HG03095 (cell line): Measurements from ENCODE around the gene OR6C76.
"Not testable (repeated sequence)": the region's sequence is repeated elsewhere in the genome, so short reads cannot be mapped to it uniquely, and the experiment has no call there.

Experiments
- ATAC-seq: cut with Tn5 transposase; IDR thresholded peaks from one replicate; pipeline ENCODE4 v1.9.1; 2021; ENCODE audit warnings: moderate library complexity; ENCODE audit not compliant: unreplicated experiment

The OR6C76 gene

DNA sequence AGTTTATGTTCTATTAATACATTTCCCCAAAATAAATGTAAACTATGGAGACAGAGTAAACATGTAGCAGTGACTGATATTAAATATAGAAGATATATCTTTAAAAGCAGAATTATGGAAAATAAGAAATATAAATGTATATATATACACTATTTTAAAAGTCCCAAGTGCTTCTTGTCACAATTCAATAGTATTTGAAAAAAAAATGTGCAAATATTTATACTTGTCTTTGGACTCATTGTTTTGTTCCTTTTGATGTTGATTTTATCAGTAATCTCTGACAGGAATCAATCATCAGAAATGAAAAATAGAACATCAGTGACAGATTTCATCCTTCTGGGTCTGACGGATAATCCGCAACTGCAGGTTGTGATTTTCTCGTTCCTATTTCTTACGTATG is at the start of gene OR6C76:
TSS of gene OR6C76 (plus strand) at position 301 of the 400 bp plus-strand sequence. CDS start at position 301, 0 bp downstream.
- ATAC-seq: no peak

DNA sequence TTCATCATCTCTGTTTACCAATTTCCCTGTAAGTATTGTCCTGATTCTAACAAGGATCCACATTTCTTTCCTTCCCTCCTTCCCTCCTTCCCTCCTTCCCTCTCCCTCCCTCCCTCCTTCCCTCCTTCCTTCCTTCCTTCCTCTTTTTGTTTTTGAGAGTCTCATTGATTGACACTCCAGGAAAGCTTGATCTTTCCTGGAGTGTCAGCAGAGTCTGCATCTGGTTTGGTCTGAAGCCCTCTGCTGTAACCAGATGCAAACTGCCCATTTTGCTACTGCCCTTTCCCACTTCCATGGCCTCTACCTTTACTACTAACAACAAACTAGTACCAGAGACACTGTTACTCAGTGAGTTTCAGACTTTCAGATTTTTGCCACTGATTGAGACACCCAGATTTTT is 40.2 kb upstream of the OR6C76 start:
- ATAC-seq: no peak

DNA sequence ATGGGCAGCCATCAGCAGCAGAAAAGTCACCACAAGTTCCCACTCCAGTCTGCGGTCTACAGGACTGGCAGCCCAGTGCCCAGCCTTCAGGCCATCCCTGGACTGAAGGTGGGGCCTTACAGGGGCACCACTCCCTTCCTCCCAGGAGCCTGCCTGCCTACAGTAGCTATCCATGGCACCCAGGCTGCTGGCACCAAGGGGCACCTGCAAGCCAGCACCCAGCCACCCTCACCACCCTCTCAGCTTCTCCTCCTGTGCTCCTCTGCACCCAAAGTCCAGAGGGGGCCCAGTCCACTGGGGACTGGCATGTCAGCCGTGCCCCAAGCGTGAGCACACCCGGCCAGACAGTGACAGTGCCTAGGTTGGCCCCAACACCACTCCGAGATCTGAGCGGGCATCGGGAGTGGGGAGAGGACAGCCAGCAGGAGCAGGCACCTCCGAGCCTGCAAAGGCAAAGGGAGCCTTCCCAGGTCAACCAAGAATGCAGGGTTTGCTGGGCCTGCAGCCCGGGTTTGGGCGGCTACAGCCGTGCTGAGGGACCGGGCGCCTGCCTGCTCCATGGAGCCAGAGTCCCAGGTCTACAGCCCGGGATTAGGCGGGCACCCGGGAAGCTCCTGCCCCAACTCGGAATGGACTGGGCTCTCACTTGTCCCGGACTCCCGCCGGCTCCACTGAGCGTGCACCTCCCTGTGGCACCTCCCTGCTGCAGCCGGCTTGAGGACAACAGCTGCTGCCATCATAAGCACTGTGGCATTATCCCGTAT is 33.8 kb upstream of the OR6C76 start:
- no peak for ATAC-seq

DNA sequence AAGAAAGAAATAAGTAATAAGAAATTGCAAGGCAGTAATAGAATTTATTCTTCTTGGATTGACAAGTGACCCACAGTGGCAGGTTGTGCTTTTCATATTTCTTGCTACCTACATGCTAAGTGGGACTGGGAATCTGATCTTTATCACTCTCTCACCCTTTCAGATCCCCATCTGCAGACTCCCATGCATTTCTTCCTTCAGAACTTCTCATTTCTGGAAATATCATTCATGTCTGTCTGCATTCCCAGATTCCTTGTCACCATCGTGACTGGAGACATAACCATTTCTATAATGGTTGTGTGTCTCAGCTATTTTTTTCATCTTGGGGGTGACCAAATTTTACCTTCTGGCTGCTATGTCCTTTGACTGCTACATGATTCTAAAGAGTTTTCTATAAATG is 29.7 kb upstream of the OR6C76 start:
- no peak for ATAC-seq

DNA sequence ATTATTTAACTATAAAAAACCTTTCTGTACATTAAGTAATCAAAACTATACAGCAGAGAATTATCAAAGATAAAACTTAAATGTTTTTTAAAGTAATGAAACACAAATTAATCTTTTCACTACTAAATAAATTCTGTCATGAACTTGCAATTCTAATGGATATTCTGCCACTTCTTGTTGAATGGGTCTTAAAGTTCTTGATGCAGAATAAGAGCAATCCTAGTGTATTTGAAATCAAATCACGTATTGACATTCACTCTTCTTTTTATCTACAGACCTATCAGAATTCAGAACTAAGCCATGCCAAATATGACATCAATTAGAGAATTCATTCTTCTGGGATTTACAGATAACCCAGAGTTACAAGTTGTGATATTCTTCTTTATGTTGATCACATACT is 25.8 kb upstream of the OR6C76 start, which contains the start of gene OR6C65:
TSS of gene OR6C65 (plus strand) at position 301 of the 400 bp plus-strand sequence. CDS start at position 301, 0 bp downstream.
- ATAC-seq: no peak

DNA sequence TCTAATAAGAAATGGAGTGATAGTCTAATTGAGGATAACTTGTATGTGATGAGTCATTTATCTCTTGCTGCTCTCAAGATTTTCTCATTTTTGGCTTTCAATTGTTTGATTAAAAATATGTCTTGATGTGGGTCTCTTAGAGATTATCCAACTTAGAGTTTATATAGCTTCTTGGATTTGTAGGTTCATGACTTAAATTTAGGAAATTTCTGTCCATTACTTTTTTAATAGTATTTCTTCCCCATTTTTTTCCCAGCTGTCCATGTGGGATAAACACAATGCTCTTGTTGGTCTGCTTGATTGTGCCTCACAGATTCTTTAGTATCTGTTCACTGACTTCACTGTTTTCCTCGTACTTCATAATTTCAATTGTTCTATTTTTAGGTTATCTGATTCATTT is 18.2 kb upstream of the OR6C76 start:
- ATAC-seq: no peak

DNA sequence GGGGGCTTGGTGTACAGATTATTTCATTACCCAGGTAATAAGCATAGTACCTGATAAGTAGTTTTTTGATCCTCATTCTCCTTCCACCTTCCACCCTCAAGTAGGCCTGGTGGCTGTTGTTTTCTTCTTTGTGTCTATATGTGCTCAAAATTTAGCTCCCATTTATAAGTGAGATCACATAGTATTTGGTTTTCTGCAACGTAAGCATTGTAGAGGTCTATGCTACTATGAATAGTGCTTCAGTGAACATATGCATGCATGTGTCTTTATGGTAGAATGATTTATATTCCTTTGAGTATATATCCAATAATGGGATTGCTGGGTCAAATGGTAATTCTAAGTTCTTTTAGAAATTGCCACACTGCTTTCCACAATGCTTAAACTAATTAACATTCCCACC is 16.9 kb upstream of the OR6C76 start:
- not testable (repeated sequence) for ATAC-seq

DNA sequence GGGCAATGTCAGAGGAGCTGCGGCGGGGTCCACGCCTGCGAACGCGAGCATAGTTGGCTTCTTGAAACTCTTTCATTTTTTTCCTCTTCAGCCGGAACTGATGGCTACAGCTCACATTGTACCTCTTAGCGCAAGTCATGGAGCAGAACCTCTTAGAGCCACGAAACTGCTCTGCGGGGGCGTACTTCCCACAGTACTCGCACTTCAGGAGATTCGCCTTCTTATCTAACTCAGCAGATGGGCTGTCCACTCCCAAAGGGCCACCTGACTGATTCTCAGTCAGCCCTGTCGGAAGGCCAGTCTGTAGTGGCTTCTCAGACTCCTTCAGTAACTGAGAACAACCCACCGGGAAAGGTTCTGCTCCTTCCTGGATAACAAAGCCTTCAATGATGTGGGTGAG is 13.9 kb upstream of the OR6C76 start:
- not testable (repeated sequence) for ATAC-seq

DNA sequence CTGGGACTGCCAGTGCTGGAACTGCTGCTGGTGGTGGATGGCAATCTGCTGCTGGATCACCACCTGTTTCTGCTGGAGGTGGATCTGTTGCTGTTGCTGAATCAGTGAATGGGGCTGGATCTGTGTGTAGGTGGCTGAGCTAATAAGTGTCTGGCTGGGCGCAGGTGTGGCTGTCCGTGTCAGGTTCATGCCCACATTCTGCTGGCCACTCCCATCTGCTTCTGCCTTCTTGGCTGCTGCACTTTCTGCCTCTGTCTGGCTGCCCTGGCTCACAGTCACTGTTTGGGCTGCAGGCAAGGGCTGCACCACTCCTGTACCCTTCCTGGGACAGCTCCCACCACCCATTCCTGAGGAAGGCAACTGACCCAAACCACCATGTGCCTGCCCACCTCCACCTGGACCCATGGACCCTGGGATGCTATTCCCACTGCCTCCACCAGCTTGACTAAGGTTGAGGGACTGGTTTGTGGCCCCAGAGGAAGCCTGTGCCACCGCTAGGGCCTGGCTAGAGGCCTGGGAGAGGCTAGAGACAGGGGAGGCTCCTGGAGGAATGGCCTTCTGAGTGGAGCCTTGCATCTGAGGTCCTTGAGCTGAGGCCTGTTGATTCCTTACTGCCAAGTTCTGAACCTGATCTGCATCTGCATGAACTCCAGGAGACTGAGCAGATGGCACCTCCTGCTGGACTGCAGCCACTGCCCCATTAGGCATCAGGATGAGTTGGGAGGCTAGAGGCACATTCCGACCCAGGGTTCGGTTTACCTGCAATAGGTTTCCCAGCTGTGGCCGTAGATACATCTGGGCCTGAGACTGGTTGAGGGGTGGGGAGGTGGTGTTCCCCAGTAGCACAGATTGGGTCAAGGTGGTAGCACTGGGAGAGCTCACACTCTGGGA is 12.3 kb upstream of the OR6C76 start:
- not testable (repeated sequence) for ATAC-seq

DNA sequence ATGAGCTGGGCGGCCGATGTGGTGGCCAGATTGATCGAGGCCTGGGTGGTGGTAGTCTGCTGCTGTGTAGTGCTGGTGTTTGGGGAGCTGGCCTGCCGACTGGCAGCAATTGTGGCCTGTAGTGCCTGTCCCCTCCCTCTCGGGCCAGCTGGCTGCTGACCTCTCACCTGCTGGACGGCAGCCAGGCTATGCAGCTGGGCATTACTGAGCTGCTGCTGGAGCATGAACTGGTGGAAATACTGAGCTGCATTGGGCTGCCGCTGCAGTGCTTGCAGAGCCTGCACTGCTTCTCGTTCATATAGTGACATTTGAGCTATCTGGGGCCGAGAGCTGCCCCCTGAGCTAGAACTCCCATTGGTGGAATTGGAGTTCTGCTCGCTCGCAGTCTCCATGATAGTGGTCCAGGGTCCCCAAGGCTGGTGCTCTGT is 11.6 kb upstream of the OR6C76 start:
- not testable (repeated sequence) for ATAC-seq

DNA sequence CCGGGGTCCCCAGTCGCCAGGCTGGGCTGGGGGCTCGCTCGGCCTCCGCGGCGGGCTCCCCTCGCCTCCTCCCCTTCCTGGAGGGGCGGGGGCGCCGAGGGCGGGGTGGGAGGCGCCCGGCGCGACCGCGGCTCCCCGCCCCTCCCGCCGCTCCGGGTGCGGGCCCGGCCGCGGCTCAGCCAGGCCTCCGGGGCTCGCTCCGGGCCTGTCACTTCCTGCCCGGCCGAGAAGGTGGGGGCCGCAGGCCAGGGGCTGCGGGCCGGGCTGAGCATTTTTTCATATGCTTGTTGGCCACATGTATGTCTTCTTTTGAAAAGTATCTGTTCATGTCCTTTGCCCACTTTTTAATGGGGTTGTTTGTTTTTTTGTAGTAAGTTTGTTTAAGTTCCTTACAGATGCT is 11.2 kb upstream of the OR6C76 start:
- ATAC-seq: not testable (repeated sequence)

DNA sequence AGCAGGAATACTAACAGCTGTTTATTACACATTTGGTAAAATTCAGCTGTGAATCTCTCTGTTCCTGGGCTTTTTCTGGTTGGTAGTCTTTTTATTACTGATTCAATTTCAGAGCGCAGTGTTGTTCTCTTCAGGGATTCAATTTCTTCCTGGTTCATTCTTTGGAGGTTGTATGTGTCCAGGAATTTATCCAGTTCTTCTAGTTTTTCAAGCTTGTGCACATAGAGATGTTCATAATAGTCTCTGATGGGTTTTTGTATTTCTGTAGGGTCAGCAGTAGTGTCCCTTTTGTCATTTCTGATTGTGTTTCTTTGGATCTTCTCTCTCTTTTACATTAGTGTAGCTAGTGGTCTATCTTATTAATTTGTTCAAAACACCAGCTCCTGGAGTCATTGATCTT is 9.1 kb upstream of the OR6C76 start:
- ATAC-seq: no peak

DNA sequence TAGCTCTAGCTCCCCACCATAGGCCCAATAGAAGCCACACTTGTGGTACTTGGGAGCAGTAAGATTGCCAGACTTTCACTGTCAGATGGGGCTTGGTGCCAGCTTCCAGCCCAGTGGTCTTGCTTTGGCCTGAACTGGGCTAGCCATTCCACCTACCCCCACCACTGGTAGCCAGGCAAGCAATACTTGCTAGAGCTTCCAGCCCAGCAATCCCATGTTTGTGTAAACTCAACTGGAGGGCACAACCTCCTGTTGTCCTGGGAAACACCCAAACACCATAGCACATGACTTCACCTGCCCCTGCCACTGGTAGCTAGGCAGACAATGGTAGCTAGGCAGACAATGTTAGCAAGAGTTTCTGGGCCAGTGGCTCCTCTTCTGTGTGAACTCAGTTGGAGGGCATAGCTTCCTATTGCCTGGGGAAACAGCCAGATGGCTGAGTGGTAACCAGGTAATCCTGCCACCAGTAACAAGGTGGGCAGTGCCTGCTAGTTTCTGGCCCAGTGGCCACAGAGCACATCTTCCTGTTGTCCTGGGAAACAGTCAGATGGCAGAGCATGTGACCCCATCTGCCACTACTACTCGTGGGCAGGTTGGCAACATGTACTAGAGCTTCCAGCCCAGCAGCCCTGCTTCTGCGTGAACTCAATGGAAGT is 5.6 kb upstream of the OR6C76 start:
- no peak for ATAC-seq

DNA sequence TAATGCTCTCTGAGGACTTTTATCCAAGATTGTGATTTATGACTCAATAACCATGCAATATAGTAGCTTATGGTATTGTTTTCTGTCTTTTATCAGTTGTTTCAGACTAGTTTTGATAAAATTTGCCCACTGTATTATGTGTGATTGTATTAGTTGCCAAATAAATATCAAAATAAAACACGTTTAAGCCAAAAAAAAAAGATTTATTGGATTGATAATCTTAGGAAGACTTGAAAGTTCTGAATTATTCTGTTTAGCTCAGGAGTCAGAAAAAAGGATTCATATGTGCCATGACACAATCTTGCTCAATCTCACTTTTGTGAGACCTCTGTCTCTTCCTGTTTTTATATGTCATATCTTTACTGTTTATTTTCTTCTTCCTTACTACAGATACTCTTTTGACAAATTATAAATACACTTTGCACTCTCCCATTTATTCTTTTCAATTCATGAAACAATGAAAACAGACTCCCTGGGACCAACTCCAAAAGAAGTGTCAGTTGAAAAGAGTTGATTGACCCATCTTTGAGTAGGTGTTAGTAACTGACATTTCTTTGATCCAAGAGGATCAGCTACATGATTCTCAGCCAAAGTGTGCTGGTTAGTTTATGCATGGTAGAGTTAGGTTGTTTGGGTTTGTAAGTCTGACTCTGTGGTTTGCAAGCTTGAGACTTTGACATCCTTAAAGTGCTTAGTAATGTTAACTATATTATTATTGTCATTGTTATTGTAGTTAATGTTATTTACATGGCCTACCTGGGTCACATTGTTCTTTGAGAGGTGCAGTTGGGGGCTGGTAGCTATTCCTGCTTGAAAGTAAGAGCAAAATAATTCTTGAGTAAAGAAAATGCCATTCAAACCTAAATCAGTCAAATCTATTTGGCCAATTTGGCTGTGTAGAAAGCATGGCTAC is 2.5 kb downstream of the OR6C76 start:
- ATAC-seq: no peak

DNA sequence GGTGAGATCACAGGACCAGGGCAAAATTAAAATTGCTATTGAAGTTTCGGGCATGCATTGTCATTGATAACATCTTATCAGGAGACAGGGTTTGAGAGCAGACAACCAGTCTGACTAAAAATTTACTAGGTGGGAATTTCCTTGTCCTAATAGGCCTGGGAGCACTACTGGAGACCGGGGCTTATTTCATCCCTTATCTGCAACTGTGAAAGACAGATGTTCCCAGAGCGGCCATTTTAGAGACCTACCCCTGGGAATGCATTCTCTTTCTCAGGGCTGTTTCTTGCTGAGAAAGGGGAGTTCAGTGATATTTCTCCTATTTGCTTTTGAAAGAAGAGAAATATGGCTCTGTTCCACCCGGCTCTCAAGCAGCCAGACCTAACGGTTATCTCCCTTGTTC is 15.2 kb downstream of the OR6C76 start:
- not testable (repeated sequence) for ATAC-seq

DNA sequence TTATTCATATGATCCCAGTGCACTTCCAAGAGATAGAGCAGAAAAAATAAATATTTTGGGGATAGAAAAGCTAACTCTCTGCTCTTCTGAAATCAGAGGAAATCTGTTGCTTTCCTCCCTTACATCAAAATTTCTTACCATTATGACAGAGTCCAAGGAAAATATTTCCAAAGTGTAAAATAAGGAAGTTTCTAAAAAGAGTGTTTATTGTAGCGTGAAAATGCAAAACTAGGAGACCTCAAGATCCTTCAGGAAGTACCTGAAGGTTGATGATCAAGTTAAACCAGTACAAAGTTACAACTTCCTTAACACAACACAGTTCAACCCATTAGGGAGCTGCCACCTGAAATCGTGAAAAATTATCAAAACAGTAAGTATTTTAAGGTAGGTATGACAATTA is 17.7 kb downstream of the OR6C76 start, which contains the start of gene OR6C2:
TSS of gene OR6C2 (plus strand) at position 301 of the 400 bp plus-strand sequence. CDS start 8,138 bp downstream, outside the sequence.
- no peak for ATAC-seq

DNA sequence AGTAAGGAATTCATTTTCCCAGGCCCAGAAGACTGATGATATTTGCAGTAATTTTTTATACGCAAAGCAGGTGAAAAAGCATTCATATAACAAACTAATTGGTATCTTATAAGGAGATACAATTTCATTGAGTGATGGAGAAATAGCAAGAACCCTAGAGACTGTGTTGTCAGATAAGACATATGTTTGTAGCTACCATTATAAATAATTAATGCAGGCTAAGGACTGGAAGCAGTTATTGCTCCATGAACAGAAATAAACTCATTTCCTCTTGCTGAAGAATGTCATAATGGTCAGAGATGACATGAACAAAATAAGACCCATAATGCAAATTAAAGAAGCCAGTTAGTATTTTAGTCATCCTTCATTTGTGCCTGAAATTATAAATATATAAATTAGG is 19.3 kb downstream of the OR6C76 start:
- no peak for ATAC-seq

DNA sequence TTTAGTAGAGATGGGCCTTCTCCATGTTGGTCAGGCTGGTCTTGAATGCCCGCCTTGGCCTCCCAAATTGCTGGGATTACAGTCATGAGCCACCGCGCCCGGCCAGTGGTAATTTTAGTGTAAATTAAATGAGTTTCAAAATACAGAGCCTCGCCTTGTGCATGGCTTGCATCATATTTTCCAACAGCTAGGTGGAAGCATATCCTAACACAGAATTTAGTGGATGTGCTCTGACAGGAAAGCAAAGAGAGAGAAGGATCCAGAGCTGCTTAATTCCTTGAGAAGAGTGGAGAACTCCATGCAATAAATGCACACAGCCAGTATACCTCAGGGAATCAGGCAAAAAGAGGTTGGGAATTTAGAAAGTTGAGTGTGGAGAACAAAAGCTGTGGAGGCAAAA is 20.3 kb downstream of the OR6C76 start:
- no peak for ATAC-seq

DNA sequence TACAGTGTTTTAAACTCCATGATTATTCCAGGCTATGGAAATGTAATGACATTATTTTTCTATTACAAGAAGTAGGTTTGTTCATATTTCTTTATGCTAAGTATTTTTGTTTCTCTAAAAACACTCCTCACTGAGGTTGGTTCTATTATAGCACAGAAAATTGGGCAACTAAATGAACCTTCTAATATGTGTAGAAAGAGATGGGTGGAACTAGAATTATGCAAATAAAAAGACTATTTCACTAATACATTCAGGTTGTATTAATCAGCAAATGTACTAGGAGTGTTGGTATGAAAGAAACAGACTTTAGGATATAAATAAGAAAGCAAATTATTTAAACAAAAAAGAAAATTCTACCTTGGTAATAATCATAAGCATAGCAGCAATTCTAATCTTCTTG is 22.8 kb downstream of the OR6C76 start:
- ATAC-seq: no peak

DNA sequence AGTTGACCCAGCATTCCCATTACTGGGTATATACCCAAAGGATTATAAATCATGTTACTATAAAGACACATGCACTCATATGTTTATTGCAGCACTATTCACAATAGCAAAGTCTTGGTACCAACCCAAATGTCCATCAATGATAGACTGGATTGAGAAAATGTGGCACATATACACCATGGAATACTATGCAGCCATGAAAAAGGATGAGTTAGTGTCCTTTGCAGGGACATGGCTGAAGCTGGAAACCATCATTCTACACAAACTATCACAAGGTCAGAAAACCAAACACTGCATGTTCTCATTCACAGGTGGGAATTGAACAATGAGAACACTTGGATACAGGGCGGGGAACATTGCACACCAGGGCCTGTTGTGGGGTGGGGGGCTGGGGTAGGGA is 38.9 kb downstream of the OR6C76 start:
- not testable (repeated sequence) for ATAC-seq
